Left ventricle myocardium superior (tissue), 1 donor: ENCODE measurements around the gene NHEJ1. TPM values are rescaled to one million over a fixed set of nuclear protein-coding genes. Genes with fewer than 3 reads are reported as not detected.

ENCODE experiments used
- ATAC-seq: fragments of 200-7000 bp; cut with Tn5 transposase; one replicate; pipeline ENCODE4 v1.9.1; 2020; ENCODE audit warnings: mild to moderate bottlenecking, moderate library complexity
- DNase-seq: peaks from one replicate; pipeline ENCODE4 v3.0.0-alpha.2; 2020
- intact Hi-C: fragments of 100-400 bp; cut with micrococcal nuclease; formaldehyde crosslinking; loops from one replicate; pipeline ENCODE4 v1.11.0; 2022
- total RNA-seq: library from RNA; stranded (reverse); fragmentation: NEBNext Ultra II Directional; extraction: Animal tissue kit (Norgen Biotek cat#: 25700); gene quantifications from one replicate; pipeline ENCODE4 v1.2.1, GENCODE V29; 2021
- donor health status: DM: no; HTN: yes; CAD: no; lungs with severe emphysema.

NHEJ1 gene
- total RNA-seq, 1 donor from 2014 or later: 7.0 TPM

DNA sequence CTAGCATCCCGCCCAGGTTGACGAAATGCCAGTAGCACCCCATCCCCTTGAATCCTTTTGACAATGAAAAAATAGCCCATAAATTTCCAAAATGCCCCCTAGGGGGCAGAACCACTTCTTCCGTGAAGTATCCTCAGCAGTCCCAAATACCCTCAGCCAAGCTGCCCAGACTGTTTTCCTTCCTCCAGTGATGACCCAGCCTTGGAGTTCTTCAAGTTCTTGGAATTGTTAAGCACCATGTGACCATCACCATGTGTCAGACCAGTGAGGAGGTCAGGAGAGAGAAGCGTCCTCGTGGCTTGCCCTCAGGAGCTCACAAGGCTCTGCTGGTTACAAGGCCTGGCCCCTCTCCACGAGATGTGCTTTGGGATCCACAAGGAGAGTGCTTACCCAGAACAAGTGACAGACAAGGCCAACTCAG lies 10.6 kb upstream of the NHEJ1 start:
- ATAC-seq: peak; percentile 66
- intact Hi-C loops: no loop called here

GRCh38 chr2:219169930-219170654 lies 9.5 kb upstream of the NHEJ1 start, which contains the start of gene SLC23A3:
Gene SLC23A3, minus strand, starts transcription at chr2:219170029. Its CDS starts 45 bp downstream, at chr2:219169984.
- intact Hi-C loops: no loop called here
- no peak for DNase-seq

More for the DNA sequence above, 10.6 kb upstream of the NHEJ1 start:
- DNase-seq: peak; percentile 54

DNA sequence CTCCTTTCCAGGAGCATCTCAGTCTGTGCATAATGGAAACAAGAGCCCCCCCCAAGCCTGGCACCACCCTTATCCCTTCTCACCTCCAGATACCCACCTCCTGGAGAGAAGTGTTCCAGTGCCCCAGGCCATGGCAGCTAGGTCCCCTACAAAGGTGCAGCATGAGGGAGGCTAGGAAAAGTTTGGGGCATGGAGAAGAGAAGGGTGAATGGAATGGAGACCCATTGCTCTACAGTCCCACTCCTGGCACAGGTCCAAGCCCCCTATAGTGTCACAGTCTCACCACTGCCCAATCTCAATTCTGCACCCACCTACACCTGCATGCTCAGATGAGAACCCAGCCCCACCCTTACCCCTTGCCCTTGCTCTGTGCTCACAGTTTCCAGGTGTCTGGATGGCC lies 8.3 kb upstream of the NHEJ1 start:
- ATAC-seq: no peak
- intact Hi-C loops: no loop called here
- DNase-seq: no peak

More at GRCh38 chr2:219169930-219170654, 9.5 kb upstream of the NHEJ1 start, which contains the start of gene SLC23A3:
- ATAC-seq: no peak

DNA sequence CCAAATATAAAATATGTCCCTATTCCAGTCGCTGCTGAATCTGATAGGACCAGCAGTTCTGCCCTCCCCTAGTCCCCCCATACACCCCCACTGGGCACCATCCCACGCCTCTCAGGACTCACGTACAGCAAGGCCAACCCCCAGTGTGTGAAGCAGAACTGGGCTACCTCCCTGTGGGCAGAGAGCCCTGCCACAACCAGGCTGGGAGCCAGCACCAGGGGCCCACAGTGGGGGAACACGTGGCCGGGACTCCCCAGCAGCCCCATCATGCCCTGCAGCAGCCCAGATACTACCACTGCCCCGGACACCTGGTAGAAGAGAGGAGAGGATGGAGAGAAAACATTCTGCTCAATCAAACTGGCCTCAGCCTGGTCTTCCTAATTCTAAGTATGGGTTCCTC lies 7.9 kb upstream of the NHEJ1 start:
- no peak for DNase-seq
- ATAC-seq: peak; percentile 12
- intact Hi-C loops: no loop called here

DNA sequence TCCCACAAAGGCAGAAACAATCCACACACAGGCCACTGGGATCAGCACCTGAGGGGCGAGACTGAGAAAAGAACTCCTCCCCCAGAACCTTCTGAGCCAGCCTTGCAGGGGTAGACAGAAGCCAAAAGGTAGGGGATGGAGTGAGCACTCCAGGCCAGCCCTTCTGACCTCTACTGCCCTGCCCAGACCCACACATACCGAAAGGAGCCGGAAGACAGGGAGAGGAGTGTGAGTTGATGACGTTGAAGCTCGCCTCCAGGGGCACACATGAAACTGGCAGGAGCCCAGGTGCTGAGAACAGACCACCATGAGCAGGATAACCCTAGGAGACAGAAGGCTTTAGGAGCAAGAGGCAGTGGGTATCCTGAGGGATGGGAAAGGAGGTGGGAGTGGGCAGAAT lies 7.4 kb upstream of the NHEJ1 start:
- intact Hi-C loops: no loop called here
- ATAC-seq (no peak), DNase-seq (no peak)

GRCh38 chr2:219165058-219165911 lies 4.7 kb upstream of the NHEJ1 start:
- intact Hi-C loops: no loop called here
- DNase-seq (no peak), ATAC-seq (no peak)

- ATAC-seq (no peak), DNase-seq (no peak)
- intact Hi-C loops: loop anchor here (5.0 kb wide), 1 partner anchor 134 kb away; no protein-coding TSS in a partner anchor
Observed at GRCh38 chr2:219163156-219163555, 2.5 kb upstream of the NHEJ1 start.

- DNase-seq (no peak), ATAC-seq (no peak)
- intact Hi-C loops: loop anchor here (5.0 kb wide), 1 partner anchor 136 kb away; no protein-coding TSS in a partner anchor
Observed at GRCh38 chr2:219161097-219161496, 482 bp upstream of the NHEJ1 start.

GRCh38 chr2:219159771-219160185 lies 837 bp downstream of the NHEJ1 start:
- DNase-seq: no peak
- ATAC-seq: no peak

GRCh38 chr2:219158586-219158985 lies 2.0 kb downstream of the NHEJ1 start:
- intact Hi-C loops: no loop called here

More at GRCh38 chr2:219159771-219160185, 837 bp downstream of the NHEJ1 start:
- intact Hi-C loops: loop anchor here (5.0 kb wide), 1 partner anchor 138 kb away; no protein-coding TSS in a partner anchor

GRCh38 chr2:219158025-219158424 lies 2.6 kb downstream of the NHEJ1 start:
- intact Hi-C loops: no loop called here
- ATAC-seq (no peak), DNase-seq (no peak)

More at GRCh38 chr2:219158586-219158985, 2.0 kb downstream of the NHEJ1 start:
- ATAC-seq (no peak), DNase-seq (no peak)

- ATAC-seq (no peak), DNase-seq (no peak)
- intact Hi-C loops: no loop called here
Observed at GRCh38 chr2:219157396-219157795, 3.2 kb downstream of the NHEJ1 start.

GRCh38 chr2:219155054-219155644 lies 5.5 kb downstream of the NHEJ1 start:
- no peak for DNase-seq
- intact Hi-C loops: no loop called here
- ATAC-seq: peak; percentile 46

DNA sequence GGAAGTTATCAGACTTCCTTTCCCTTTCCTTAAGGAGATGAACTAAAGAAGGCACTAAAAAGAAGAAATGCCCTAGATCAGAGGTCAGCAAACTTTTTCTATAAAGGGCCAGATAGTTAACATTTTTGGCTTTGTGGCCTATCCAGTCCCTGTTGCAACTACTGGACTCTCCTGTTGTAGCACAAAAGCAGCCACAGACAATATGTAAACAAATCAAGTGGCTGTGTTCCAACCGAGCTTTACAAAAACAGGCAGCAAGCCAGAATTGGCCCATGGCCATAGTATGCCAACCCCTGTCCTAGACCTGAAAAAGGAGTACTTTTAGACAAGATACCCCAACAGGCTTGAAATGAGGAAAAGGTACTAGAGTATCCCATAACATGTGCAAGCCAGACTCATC lies 10.9 kb downstream of the NHEJ1 start:
- no peak for ATAC-seq
- DNase-seq: no peak
- intact Hi-C loops: loop anchor here (10.0 kb wide), 1 partner anchor 105 kb away; the partner anchor contains the start of gene CFAP65

DNA sequence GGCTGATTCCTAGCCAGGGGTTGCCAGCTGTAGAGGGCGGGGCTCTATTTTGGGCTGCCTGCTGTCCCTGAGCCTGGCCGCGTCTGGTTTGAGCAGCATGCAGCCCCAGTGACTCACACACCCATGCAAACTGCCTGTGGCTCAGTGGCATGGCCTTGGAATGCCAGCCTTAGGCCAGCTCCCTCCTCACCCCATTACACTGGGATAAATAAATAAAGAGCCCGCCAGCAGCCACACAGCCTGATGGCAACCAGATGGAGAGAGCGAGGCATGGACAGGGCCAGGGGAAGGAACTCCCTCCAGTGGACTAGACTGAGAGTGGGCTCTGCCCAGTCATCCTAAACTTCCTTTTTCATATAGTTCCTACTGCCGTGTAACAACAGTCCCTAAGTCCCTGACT lies 18.3 kb downstream of the NHEJ1 start:
- ATAC-seq (no peak), DNase-seq (no peak)
- intact Hi-C loops: loop anchor here (10.0 kb wide), 1 partner anchor 98 kb away; the partner anchor contains the start of gene CFAP65

- DNase-seq (no peak), ATAC-seq (no peak)
- intact Hi-C loops: loop anchor here (10.0 kb wide), 1 partner anchor 96 kb away; the partner anchor contains the start of gene CFAP65
Observed at GRCh38 chr2:219140722-219141121, 19.9 kb downstream of the NHEJ1 start.

GRCh38 chr2:219133976-219134375 lies 26.6 kb downstream of the NHEJ1 start:
- no peak for DNase-seq
- intact Hi-C loops: no loop called here
- ATAC-seq: no peak

DNA sequence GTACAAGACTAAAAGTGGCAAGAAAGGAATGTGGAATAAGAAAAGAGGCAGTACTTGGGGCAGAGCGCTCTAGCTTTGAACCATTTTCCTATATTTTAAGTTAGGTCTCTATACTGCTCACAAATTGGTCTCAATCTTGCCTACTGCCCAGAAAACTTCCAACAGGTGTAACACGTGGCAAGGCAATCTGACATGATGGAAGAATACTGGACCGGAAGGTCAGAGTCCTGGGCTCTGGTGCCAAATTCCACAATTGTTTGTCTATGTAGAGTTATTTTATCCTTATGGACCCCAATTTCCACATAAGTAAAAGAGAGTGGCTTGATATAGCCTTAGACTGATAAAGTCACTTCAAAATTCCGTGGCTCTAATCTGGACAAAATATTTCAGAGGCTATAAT lies 28.9 kb downstream of the NHEJ1 start:
- no peak for DNase-seq
- intact Hi-C loops: no loop called here
- ATAC-seq: no peak

DNA sequence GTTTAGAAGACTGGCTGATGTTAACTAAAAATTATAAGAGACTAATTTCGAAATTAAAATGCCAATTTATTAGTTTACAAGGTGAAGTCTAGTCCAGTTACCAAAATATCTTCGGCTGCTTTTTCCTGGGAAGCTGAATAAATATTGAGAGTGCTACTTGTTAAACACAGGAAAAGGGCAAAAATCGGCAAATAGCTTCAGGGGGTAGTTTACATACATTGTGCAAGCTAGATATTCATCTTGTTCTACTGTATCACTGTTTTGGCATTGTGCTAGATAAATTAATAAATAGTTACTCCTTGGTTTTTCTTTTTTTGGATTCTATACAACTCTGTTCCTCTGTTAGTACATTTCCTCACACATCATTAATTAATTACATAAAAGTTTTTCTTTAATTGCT lies 29.3 kb downstream of the NHEJ1 start:
- no peak for DNase-seq
- intact Hi-C loops: no loop called here

More for the DNA sequence above, 29.3 kb downstream of the NHEJ1 start:
- no peak for ATAC-seq
